Kidney epithelial cell (primary cell): ENCODE results near the gene ARPP21. TPM values are rescaled to one million over a fixed set of nuclear protein-coding genes. Genes with fewer than 3 reads are reported as not detected.

Experiments used
- DNase-seq: peaks from one replicate; pipeline ENCODE4 v3.0.0-alpha.2; 2010; ENCODE audit warnings: low read depth
- H3K27me3 ChIP-seq: 2 replicates; pipeline ENCODE4 v1.6.0; 2011; ENCODE audit warnings: low read length; ENCODE audit not compliant: control insufficient read depth, insufficient read depth
- H3K36me3 ChIP-seq: 2 replicates; pipeline ENCODE4 v1.5.1; 2011; ENCODE audit warnings: low read length; ENCODE audit not compliant: control insufficient read depth, insufficient read depth
- H3K4me3 ChIP-seq: 2 replicates; pipeline ENCODE4 v1.5.1; 2011; ENCODE audit warnings: low read depth, mild to moderate bottlenecking, control low read depth, low read length
- total RNA-seq: library from RNA; depleted of rRNA; stranded (reverse); fragments of >200 nt; gene quantifications from 2 replicates; pipeline ENCODE4 v1.2.3, GENCODE V29; 2015
- TF ChIP-seq, protein P1 (sequence below): IDR thresholded peaks from 2 replicates; pipeline ENCODE4 v1.5.1; 2011; ENCODE audit warnings: mild to moderate bottlenecking, moderate library complexity, low read length, control low read depth, inconsistent platforms; ENCODE audit not compliant: insufficient read depth, poor library complexity, severe bottlenecking

The ARPP21 gene
- total RNA-seq, 1 donor from 2014 or later, result 0.71 TPM

DNA sequence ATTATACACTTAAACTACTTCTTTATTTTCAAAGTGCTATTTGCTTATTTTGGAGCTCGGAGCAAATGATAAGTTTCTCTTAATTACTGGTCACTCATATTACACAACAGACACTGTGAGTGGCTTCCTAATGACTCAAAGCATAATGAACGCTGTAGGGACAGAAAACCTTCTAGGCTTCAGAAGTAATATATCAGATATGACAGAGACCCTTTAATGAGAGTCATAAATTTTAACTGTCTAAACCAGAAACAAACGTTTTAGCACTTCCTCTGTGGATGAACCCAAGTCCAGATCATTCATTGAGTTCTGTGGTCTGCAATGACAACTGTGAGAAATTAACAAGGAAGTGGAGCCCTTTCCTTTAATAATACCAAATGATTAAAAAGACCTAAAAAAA, 66.6 kb downstream of the ARPP21 start:
- no peak overlapping the region for H3K4me3 ChIP-seq
- TF ChIP-seq, protein P1, sequence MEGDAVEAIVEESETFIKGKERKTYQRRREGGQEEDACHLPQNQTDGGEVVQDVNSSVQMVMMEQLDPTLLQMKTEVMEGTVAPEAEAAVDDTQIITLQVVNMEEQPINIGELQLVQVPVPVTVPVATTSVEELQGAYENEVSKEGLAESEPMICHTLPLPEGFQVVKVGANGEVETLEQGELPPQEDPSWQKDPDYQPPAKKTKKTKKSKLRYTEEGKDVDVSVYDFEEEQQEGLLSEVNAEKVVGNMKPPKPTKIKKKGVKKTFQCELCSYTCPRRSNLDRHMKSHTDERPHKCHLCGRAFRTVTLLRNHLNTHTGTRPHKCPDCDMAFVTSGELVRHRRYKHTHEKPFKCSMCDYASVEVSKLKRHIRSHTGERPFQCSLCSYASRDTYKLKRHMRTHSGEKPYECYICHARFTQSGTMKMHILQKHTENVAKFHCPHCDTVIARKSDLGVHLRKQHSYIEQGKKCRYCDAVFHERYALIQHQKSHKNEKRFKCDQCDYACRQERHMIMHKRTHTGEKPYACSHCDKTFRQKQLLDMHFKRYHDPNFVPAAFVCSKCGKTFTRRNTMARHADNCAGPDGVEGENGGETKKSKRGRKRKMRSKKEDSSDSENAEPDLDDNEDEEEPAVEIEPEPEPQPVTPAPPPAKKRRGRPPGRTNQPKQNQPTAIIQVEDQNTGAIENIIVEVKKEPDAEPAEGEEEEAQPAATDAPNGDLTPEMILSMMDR, result no peak
- H3K36me3 ChIP-seq, result no peaks in the 10 kb centered on the region
- DNase-seq, result no peak
- no peaks in the 10 kb centered on the region for H3K27me3 ChIP-seq

DNA sequence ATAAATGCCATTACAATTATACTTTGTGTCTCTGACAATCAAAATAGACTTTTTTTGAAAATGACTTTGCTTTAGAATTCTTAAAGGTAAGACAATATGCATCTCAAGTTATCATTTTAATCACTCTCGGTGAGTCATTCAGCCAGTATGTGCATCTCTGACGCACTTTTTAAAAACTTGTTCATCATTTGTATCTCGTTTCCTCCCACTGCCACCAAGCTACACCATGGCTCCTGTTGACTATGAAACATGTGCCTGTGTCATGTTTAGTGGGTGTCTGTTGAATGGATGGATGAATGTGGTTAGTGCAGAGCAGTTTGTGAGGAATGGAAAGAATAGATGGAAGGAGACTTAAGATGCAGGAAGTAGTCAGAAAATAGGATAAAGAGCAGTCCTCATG, 68.6 kb downstream of the ARPP21 start:
- TF ChIP-seq, protein P1, result no peak
- Histone ChIP-seq H3K4me3 (no peak overlapping the region), H3K36me3 (no peaks in the 10 kb centered on the region), H3K27me3 (no peaks in the 10 kb centered on the region)
- no peak for DNase-seq

DNA sequence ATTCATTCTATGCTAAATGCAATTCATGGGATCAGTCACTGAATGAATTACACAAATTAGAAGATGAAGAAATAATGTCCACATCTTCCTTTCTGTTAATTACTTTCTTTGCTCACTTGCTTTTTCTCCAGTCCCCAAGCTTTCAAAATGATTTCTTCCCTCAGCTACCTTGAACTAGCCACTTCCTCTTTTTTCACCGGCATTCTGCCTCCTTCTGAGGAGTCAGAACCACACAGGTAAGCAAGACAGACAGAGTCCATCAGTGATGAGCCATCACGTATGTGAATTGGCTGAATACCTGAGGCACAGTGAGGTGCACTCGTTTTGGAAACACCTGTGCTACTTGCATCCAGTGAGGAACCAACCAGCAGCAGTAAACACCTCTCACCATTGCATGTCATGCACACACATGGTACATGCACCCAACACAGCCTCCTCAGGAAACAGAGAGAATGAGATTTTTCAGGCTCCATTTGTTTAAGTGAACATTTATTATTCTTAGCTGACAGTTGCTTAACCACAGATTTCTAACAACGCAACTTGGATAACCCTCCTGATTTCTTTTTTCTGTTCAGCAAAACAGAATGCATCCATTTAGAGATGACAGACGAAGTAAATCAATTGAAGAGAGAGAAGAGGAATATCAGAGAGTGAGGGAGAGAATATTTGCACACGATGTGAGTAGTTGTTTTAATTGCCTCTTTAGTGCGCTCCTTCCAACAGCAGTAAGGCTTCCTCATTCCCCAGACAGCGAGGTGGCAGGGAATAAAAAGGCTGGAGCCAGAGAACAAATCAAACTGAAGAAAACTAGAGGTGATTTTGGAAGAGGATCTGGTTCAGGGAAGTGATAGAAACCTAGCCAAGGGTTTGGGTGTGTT, 69.3 kb downstream of the ARPP21 start:
- DNase-seq, result no peak
- TF ChIP-seq, protein P1, result no peak
- H3K27me3 ChIP-seq, result no peaks in the 10 kb centered on the region
- H3K36me3 ChIP-seq, result no peaks in the 10 kb centered on the region
- no peak overlapping the region for H3K4me3 ChIP-seq

- Histone ChIP-seq H3K4me3 (no peak overlapping the region), H3K27me3 (no peaks in the 10 kb centered on the region), H3K36me3 (no peaks in the 10 kb centered on the region)
- no peak for DNase-seq
- TF ChIP-seq, protein P1, result no peak
Observed at GRCh38 chr3:35709691-35710090, 70.4 kb downstream of the ARPP21 start.

DNA sequence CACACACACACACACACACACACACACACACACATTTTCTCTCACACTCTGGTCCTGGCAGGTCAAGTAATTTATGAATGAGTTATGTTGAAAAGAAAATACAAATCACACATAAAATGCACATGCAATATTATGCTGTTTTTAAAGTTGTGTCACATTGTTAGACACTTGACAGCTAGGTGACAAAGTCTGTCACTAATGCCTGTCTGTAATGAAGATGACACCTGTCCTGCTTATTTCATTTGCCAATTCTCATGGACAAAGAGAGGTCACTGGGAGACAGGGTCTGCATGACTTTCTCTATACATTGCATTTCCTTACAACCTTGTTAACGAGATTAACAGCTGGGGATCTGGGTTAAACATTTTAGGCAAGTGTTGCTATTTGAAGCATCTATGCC, 71.2 kb downstream of the ARPP21 start:
- Histone ChIP-seq H3K4me3 (no peak overlapping the region), H3K36me3 (no peaks in the 10 kb centered on the region), H3K27me3 (no peaks in the 10 kb centered on the region)
- TF ChIP-seq, protein P1, result no peak
- no peak for DNase-seq

DNA sequence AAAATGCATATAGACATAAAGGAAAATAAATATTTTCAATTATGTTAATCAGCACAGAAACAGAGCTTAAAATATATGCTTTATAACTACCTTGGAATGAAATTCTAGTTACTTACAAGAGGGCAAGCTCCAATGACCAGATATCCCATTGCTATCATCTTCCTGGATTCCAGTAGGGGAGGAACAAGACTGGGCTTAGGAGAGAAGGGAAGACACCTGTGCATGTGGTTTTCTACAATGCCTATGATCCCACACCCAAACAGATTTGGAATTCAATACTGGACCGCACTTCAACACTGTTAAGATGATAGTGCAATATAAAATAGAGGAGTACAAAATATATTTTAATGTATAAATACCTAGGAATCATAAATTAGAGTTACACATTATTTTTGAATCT, 79.6 kb downstream of the ARPP21 start:
- TF ChIP-seq, protein P1, result no peak
- Histone ChIP-seq H3K27me3 (no peaks in the 10 kb centered on the region), H3K36me3 (no peaks in the 10 kb centered on the region), H3K4me3 (no peak overlapping the region)
- DNase-seq, result no peak
